HPDE6-E6E7 (cell line): Measurements from ENCODE around the gene KLK12.

Experiments
- DNase-seq: peaks from one replicate; pipeline ENCODE4 v3.0.0; 2011; ENCODE audit warnings: missing footprints; ENCODE audit errors: extremely low spot score

KLK12 gene

GRCh38 chr19:51034704-51035103 is at the start of gene KLK12:
Gene KLK12, minus strand, starts transcription at chr19:51035002. Its CDS starts 381 bp downstream, at chr19:51034621.
- no peak for DNase-seq

GRCh38 chr19:51084505-51084904 is 49.7 kb upstream of the KLK12 start:
- DNase-seq = no peak

- DNase-seq = no peak
Measured at GRCh38 chr19:51083783-51084182, 49.0 kb upstream of the KLK12 start.

GRCh38 chr19:51083181-51083580 is 48.4 kb upstream of the KLK12 start:
- DNase-seq = no peak

GRCh38 chr19:51082611-51083010 is 47.8 kb upstream of the KLK12 start, which contains the start of gene KLK14:
Gene KLK14, minus strand, starts transcription at chr19:51082887. Its CDS starts 273 bp downstream, at chr19:51082614.
- DNase-seq = no peak

- DNase-seq = no peak
Measured at GRCh38 chr19:51081476-51081875, 46.7 kb upstream of the KLK12 start.

- DNase-seq = no peak
Measured at GRCh38 chr19:51079481-51080110, 44.8 kb upstream of the KLK12 start.

- no peak for DNase-seq
Measured at GRCh38 chr19:51078731-51079130, 43.9 kb upstream of the KLK12 start.

- DNase-seq = no peak
Measured at GRCh38 chr19:51078104-51078503, 43.3 kb upstream of the KLK12 start.

- no peak for DNase-seq
Measured at GRCh38 chr19:51076631-51077213, 41.9 kb upstream of the KLK12 start.

GRCh38 chr19:51075998-51076397 is 41.2 kb upstream of the KLK12 start:
- DNase-seq = no peak

- no peak for DNase-seq
Measured at GRCh38 chr19:51071095-51071405, 36.2 kb upstream of the KLK12 start.

- no peak for DNase-seq
Measured at GRCh38 chr19:51070334-51071094, 35.7 kb upstream of the KLK12 start.

GRCh38 chr19:51066393-51067186 is 31.8 kb upstream of the KLK12 start:
- no peak for DNase-seq

- DNase-seq = no peak
Measured at GRCh38 chr19:51065221-51065960, 30.6 kb upstream of the KLK12 start.

GRCh38 chr19:51064534-51065220 is 29.9 kb upstream of the KLK12 start, which contains the start of gene KLK13:
Gene KLK13, minus strand, starts transcription at chr19:51065092. Its CDS starts 25 bp downstream, at chr19:51065067.
- peak; percentile 41 for DNase-seq

GRCh38 chr19:51063664-51064063 is 28.9 kb upstream of the KLK12 start:
- no peak for DNase-seq

- DNase-seq = no peak
Measured at GRCh38 chr19:51060973-51061372, 26.2 kb upstream of the KLK12 start.

GRCh38 chr19:51060336-51060735 is 25.5 kb upstream of the KLK12 start:
- DNase-seq = no peak

GRCh38 chr19:51059715-51060114 is 24.9 kb upstream of the KLK12 start:
- DNase-seq = no peak

- no peak for DNase-seq
Measured at GRCh38 chr19:51055866-51056265, 21.1 kb upstream of the KLK12 start.
